SKM-1 treated with dmso at 0.1 percent for 144 hours (cell line): Measurements from ENCODE around the gene AOC1.
"Not testable (repeated sequence)": the region's sequence is repeated elsewhere in the genome, so short reads cannot be mapped to it uniquely, and the experiment has no call there.

Source experiments
- DNase-seq: peaks from one replicate; lab custom pipeline; 2025; ENCODE audit not compliant: unreplicated experiment; lab: John Stamatoyannopoulos, UW

Gene AOC1

GRCh38 chr7:150852371-150852905 lies at the start of gene AOC1:
AOC1 (plus strand) TSS chr7:150852517; CDS start chr7:150856471, 3,954 bp downstream.
- no peak for DNase-seq

- no peak for DNase-seq
These were observed 49.0 kb upstream of the AOC1 start for GRCh38 chr7:150803161-150803860.

- no peak for DNase-seq
These were observed 47.5 kb upstream of the AOC1 start for GRCh38 chr7:150804802-150805201.

- DNase-seq, result no peak
These were observed 46.5 kb upstream of the AOC1 start for GRCh38 chr7:150805864-150806263.

GRCh38 chr7:150806454-150806853 lies 45.9 kb upstream of the AOC1 start:
- DNase-seq, result no peak

- no peak for DNase-seq
These were observed 45.5 kb upstream of the AOC1 start for GRCh38 chr7:150806863-150807262.

GRCh38 chr7:150807616-150808438 lies 44.5 kb upstream of the AOC1 start:
- not testable (repeated sequence) for DNase-seq

GRCh38 chr7:150814328-150815001 lies 37.9 kb upstream of the AOC1 start:
- no peak for DNase-seq

GRCh38 chr7:150818971-150819370 lies 33.3 kb upstream of the AOC1 start:
- DNase-seq, result no peak

- no peak for DNase-seq
These were observed 32.2 kb upstream of the AOC1 start for GRCh38 chr7:150820148-150820547.

GRCh38 chr7:150820578-150821198 lies 31.6 kb upstream of the AOC1 start:
- no peak for DNase-seq

- DNase-seq, result no peak
These were observed 29.3 kb upstream of the AOC1 start for GRCh38 chr7:150823043-150823442.

- DNase-seq, result no peak
These were observed 28.7 kb upstream of the AOC1 start for GRCh38 chr7:150823484-150824126.

GRCh38 chr7:150824379-150825177 lies 27.7 kb upstream of the AOC1 start:
- no peak for DNase-seq

GRCh38 chr7:150826061-150826849 lies 26.1 kb upstream of the AOC1 start:
- DNase-seq, result no peak

- DNase-seq, result no peak
These were observed 23.9 kb upstream of the AOC1 start for GRCh38 chr7:150828384-150828783.

- DNase-seq, result no peak
These were observed 22.9 kb upstream of the AOC1 start for GRCh38 chr7:150829426-150829825.

- DNase-seq, result no peak
These were observed 21.4 kb upstream of the AOC1 start for GRCh38 chr7:150830937-150831336.

GRCh38 chr7:150831851-150832250 lies 20.5 kb upstream of the AOC1 start:
- no peak for DNase-seq
